ENCODE data around the gene CDH3.

DNA sequence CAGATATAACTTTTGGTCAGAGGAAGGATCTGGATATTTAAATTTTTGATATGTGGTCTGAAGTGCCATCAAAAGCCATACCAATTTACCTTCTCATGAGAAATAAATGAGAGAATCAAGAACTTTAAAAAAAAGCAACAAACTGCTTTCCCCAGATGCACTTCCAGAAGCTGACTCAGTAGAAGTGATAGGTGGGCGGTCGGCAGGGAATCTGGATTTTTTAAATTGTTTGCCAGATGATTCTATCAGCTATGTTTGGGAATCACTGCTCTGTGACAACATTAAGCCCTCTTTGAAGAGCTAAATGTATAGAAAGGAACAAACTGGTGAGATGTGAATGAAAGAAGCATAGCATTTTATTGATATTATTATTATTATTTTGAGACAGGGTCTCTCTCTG is 19.2 kb downstream of the CDH3 start:
- TF ChIP-seq CTCF (conservative IDR thresholded peaks at IDR 0.05) (no peak), ZFX (IDR thresholded peaks at IDR 0.05) (no peak)
